ENCODE results near the gene ARHGAP33. TPM values are rescaled to one million over a fixed set of nuclear protein-coding genes. Genes with fewer than 3 reads are reported as not detected.

ARHGAP33 gene
- total and polyA plus RNA-seq, 2 experiments from 2014 or later: 11.6 to 22.1 TPM

GRCh38 chr19:35740423-35741202 is 34.8 kb upstream of the ARHGAP33 start:
- DNase-seq (ENCODE audit: low spot score) (peak; percentile 99), ATAC-seq (peak; percentile 75)
- peaks cover 10% of the 10 kb centered on the region for H3F3A ChIP-seq (replicated peaks; ENCODE audit: low read depth)
- H4K20me1 ChIP-seq (replicated peaks; ENCODE audit: insufficient read depth): no peaks in the 10 kb centered on the region; the same call in 1 of the 2 replicates
- Mint-ChIP-seq H3K27me3 (ENCODE audit: insufficient read depth, low read depth, poor library complexity) (peaks cover 5% of the 10 kb centered on the region), H3K9me3 (no peaks in the 10 kb centered on the region), H3K4me1 (peaks cover 10% of the 10 kb centered on the region), H3K36me3 (ENCODE audit: low read depth) (peaks cover 36% of the 10 kb centered on the region), H3K4me3 (peak overlapping the region; percentile 83), H3K27ac (peak overlapping the region; percentile 98)
- H3K79me2 ChIP-seq (replicated peaks; ENCODE audit: insufficient read depth): no peaks in the 10 kb centered on the region
- H3K4me2 ChIP-seq: peak overlapping the region; percentile 91
- H3K4me1 ChIP-seq (ENCODE audit: insufficient read depth): peaks cover 4% of the 10 kb centered on the region; the same call in 1 of the 2 replicates
- peaks cover 4% of the 10 kb centered on the region; the same call in 1 of the 2 replicates for H3K36me3 ChIP-seq (ENCODE audit: insufficient read depth)
- no peak for TF ChIP-seq EZH2phosphoT487 (IDR thresholded peaks at IDR 0.05; ENCODE audit: unreplicated experiment)
- TF ChIP-seq POLR2AphosphoS5 (IDR thresholded peaks at IDR 0.05; ENCODE audit: low read depth): peak; percentile 82
- TF ChIP-seq CTCF (conservative IDR thresholded peaks at IDR 0.05; ENCODE audit: low read depth in 2 of 2): no peak; a peak in 1 of 4 replicates
- TF ChIP-seq ZNF114 (CRISPR knock-in tag; IDR thresholded peaks at IDR 0.05): peak; percentile 87; the same call in 1 of the 2 replicates
- TF ChIP-seq CREB1 (CRISPR knock-in tag; IDR thresholded peaks at IDR 0.05; ENCODE audit: low read depth): 0 out of 2 replicates have a peak, but pooled peaks have one; percentile 25
- TF ChIP-seq STAT1 (IDR thresholded peaks at IDR 0.05; ENCODE audit: unreplicated experiment): no peak
- no peak for TF ChIP-seq NANOG (IDR thresholded peaks at IDR 0.05; ENCODE audit: borderline replicate concordance)
- TF ChIP-seq ZNF462 (CRISPR knock-in tag; IDR thresholded peaks at IDR 0.05): no peak
- TF ChIP-seq REST (IDR thresholded peaks at IDR 0.05; ENCODE audit: unreplicated experiment): no peak
- TF ChIP-seq ETS1 (IDR thresholded peaks at IDR 0.05): peak; percentile 12; the same call in 1 of the 2 replicates
- no peak for TF ChIP-seq ZNF331 (CRISPR knock-in tag; IDR thresholded peaks at IDR 0.05; ENCODE audit: low read depth)
- TF ChIP-seq JUNB (IDR thresholded peaks at IDR 0.05; ENCODE audit: unreplicated experiment): no peak
- no peak for TF ChIP-seq EZH2 (IDR thresholded peaks at IDR 0.05; ENCODE audit: low read depth, unreplicated experiment)
- no peaks in the 10 kb centered on the region for H3K9me2 ChIP-seq (ENCODE audit: insufficient read depth)
- H3K27me3 ChIP-seq (ENCODE audit: insufficient read depth): no peaks in the 10 kb centered on the region
- H3K4me3 ChIP-seq: peak overlapping the region; percentile 96
- H2AFZ ChIP-seq: peak overlapping the region; percentile 78; the same call in 1 of the 2 replicates
- peak overlapping the region; percentile 96 for H3K27ac ChIP-seq (ENCODE audit: low read depth)

All from GM23338 (cell line).